K562 (cell line): ENCODE results near the gene APC2. TPM values are rescaled to one million over a fixed set of nuclear protein-coding genes. Genes with fewer than 3 reads are reported as not detected.

Source experiments
- ATAC-seq: fragments of 200-7000 bp; cut with Tn5 transposase; 3 replicates; pipeline ENCODE4 v1.9.1; 2020; ENCODE audit warnings: moderate library complexity
- BruUV-seq: library from RNA; stranded (reverse); fragments of 400-500 nt; replicated peaks from 2 replicates; lab custom pipeline; 2021; lab: Mats Ljungman, UMichigan
- CTCF ChIA-PET: fragments of 300-600 bp; formaldehyde crosslinking; extraction: SDS; loops from one replicate; lab custom pipeline; 2021; ENCODE audit warnings: low intra/inter-chr PET ratio; lab: Yijun Ruan, JAX
- POLR2A ChIA-PET: fragments of 300-600, 350-650 bp; sonication (Branson Sonifier 250); formaldehyde crosslinking; extraction: SDS; loops from one replicate; lab custom pipeline; 2021; ENCODE audit warnings: antibody characterized with exemption, inconsistent platforms; lab: Yijun Ruan, JAX
- DNase-seq, 4 experiments: peaks; one replicate each; pipeline versions ENCODE4 v3.0.0 to v3.0.0-alpha.2; 2011 to 2018; ENCODE audit warnings: low spot score in 3 of 4, mixed read lengths in 3 of 4; ENCODE audit errors: extremely low read depth in 1 of 4
- FAIRE-seq: peaks from 2 replicates; lab custom pipeline; 2011; peaks lifted over from hg19 to GRCh38; lab: Jason Lieb, UNC
- H2AFZ ChIP-seq: 2 replicates; pipeline ENCODE4 v1.6.0; 2011; ENCODE audit warnings: low read depth, low read length, control low read depth, inconsistent platforms
- H3K27ac ChIP-seq: fragments of 200-600 bp; 3 replicates; pipeline ENCODE4 v1.8.0; 2011; ENCODE audit warnings: low read depth, mild to moderate bottlenecking, control low read depth, inconsistent platforms, low read length, moderate library complexity, mixed read lengths; ENCODE audit errors: extremely low read depth
- H3K27me3 ChIP-seq, 2 experiments: fragments of 300-600 bp in 1 of 2; 2 replicates in 1 of 2; 3 replicates in 1 of 2; pipeline versions ENCODE4 v1.6.0 to v1.8.0; 2011; ENCODE audit warnings: inconsistent platforms in 2 of 2, low read length in 2 of 2, mild to moderate bottlenecking in 1 of 2, mixed read lengths in 1 of 2, moderate library complexity in 1 of 2; ENCODE audit not compliant: control insufficient read depth in 2 of 2, insufficient read depth in 2 of 2
- H3K36me3 ChIP-seq: fragments of 300-600 bp; 3 replicates; pipeline ENCODE4 v1.8.0; 2011; ENCODE audit warnings: mild to moderate bottlenecking, low read length, inconsistent platforms; ENCODE audit not compliant: control insufficient read depth, insufficient read depth
- H3K4me1 ChIP-seq, 2 experiments: fragments of 200-600 bp in 1 of 2; replicated peaks in 1 of 2; 2 replicates in 1 of 2; 3 replicates in 1 of 2; pipeline versions ENCODE4 v1.5.1 to v1.8.0; 2011; ENCODE audit warnings: inconsistent platforms in 2 of 2, low read length in 2 of 2, mild to moderate bottlenecking in 1 of 2, mixed read lengths in 1 of 2, moderate library complexity in 1 of 2; ENCODE audit not compliant: control insufficient read depth in 2 of 2, insufficient read depth in 2 of 2
- H3K4me2 ChIP-seq: 2 replicates; pipeline ENCODE4 v1.6.1; 2011; ENCODE audit warnings: low read length, control low read depth, inconsistent platforms, mixed read lengths; ENCODE audit not compliant: insufficient read depth
- H3K4me3 ChIP-seq: fragments of 200-600 bp; sonication (generic), shearing (Covaris generic); 2 replicates; pipeline ENCODE4 v1.5.1; 2016; ENCODE audit warnings: control low read depth, inconsistent platforms
- H3K79me2 ChIP-seq: fragments of 200-600 bp; 3 replicates; pipeline ENCODE4 v1.8.0; 2011; ENCODE audit warnings: low read length, inconsistent platforms; ENCODE audit not compliant: control insufficient read depth, insufficient read depth
- H3K9ac ChIP-seq, 2 experiments: 2 replicates each; pipeline versions ENCODE4 v1.6.0 to v1.6.1; 2011; ENCODE audit warnings: low read depth in 2 of 2, low read length in 2 of 2, control low read depth in 1 of 2, inconsistent platforms in 1 of 2, mild to moderate bottlenecking in 1 of 2, mixed read lengths in 1 of 2; ENCODE audit not compliant: insufficient read depth in 1 of 2
- H3K9me1 ChIP-seq: one replicate; pipeline ENCODE4 v1.6.0; 2011; ENCODE audit warnings: inconsistent platforms, mild to moderate bottlenecking, low read length, moderate library complexity; ENCODE audit not compliant: control insufficient read depth, insufficient read depth
- H3K9me3 ChIP-seq: replicated peaks from 2 replicates; pipeline ENCODE4 v1.5.1; 2011; ENCODE audit warnings: low read depth, low read length, inconsistent platforms; ENCODE audit not compliant: control insufficient read depth, insufficient read depth
- H4K20me1 ChIP-seq: replicated peaks from 2 replicates; pipeline ENCODE4 v1.6.1; 2011; ENCODE audit warnings: low read length, inconsistent platforms, mixed read lengths; ENCODE audit not compliant: control insufficient read depth, insufficient read depth
- BHLHE40 ChIP-seq: IDR thresholded peaks from 2 replicates; pipeline ENCODE4 v1.6.1; 2011; ENCODE audit warnings: low read length, improper control_type of control experiment
- FUS ChIP-seq: fragments of 200-400 bp; formaldehyde crosslinking; optimal IDR thresholded peaks from 2 replicates; pipeline ENCODE3; 2017; ENCODE audit warnings: low read depth, low read length
- GABPB1 ChIP-seq: sonication (generic); formaldehyde crosslinking; IDR thresholded peaks from 2 replicates; pipeline ENCODE4 v1.8.0; 2022; ENCODE audit warnings: mild to moderate bottlenecking, missing genetic modification reagents
- MLLT1 ChIP-seq, 2 experiments: fragments of 450-650 bp; IDR thresholded peaks; 2 replicates each; pipeline ENCODE4 v1.6.1; 2016
- SRSF7 ChIP-seq: fragments of 200-400 bp; formaldehyde crosslinking; optimal IDR thresholded peaks from 2 replicates; pipeline ENCODE3; 2017; ENCODE audit warnings: mild to moderate bottlenecking, low read depth, low read length
- TEAD4 ChIP-seq, 2 experiments: sonication (generic) in 1 of 2; formaldehyde crosslinking in 1 of 2; IDR thresholded peaks; 2 replicates each; pipeline versions ENCODE4 v1.6.1 to v1.8.0; 2012 to 2022; ENCODE audit warnings: borderline replicate concordance in 1 of 2, inconsistent platforms in 1 of 2, low read length in 1 of 2, mild to moderate bottlenecking in 1 of 2, missing genetic modification reagents in 1 of 2
- TFE3 ChIP-seq: fragments of 450-650 bp; formaldehyde crosslinking; IDR thresholded peaks from 2 replicates; pipeline ENCODE4 v1.4.0; 2020; ENCODE audit warnings: mild to moderate bottlenecking, mixed read lengths
- ZNF592 ChIP-seq: fragments of 450-650 bp; IDR thresholded peaks from 2 replicates; pipeline ENCODE4 v1.6.1; 2017; ENCODE audit warnings: antibody characterized with exemption, mild to moderate bottlenecking
- WGBS: fragments of 100-300 bp; shearing (Covaris generic); methylation state at CpG from one replicate; pipeline ENCODE4 v1.1.6; 2016; ENCODE audit warnings: low coverage, mixed read lengths; ENCODE audit not compliant: insufficient coverage; ENCODE audit errors: missing lambda C conversion rate; 5-methylcytosine and 5-hydroxymethylcytosine counted together
- in situ Hi-C: fragments of 300-500 bp; cut with MboI; formaldehyde crosslinking; loops from 4 replicates; pipeline ENCODE4 v1.15.0; 2018; ENCODE audit warnings: inconsistent platforms, mixed read lengths
- intact Hi-C: fragments of 100-400 bp; cut with micrococcal nuclease; formaldehyde crosslinking; loops from 2 replicates; pipeline ENCODE4 v1.14.2; 2022
- polyA plus RNA-seq, 8 experiments: library from polyadenylated mRNA; depleted of rRNA in 4 of 8; stranded (reverse) in 5 of 8; unstranded in 3 of 8; fragments of >200 nt; fragmentation: Nextera tagmentation in 2 of 8; fragmentation: Illumina TruSeq in 1 of 8; extraction: Ambion mirVana in 2 of 8; extraction: Trizol in 1 of 8; gene quantifications; 2 replicates each; pipeline versions ENCODE4 v1.2.1 to v1.2.3, GENCODE V29; 2011 to 2014; ENCODE audit warnings: inconsistent platforms in 1 of 8, missing spikeins in 1 of 8
- total RNA-seq, 7 experiments: library from RNA; depleted of rRNA in 6 of 7; stranded (reverse); fragments of >200 nt in 6 of 7; fragmentation: Illumina TruSeq in 2 of 7; extraction: Trizol in 2 of 7; gene quantifications; 2 replicates each; pipeline versions ENCODE4 v1.2.1 to v1.2.3, GENCODE V29; 2011 to 2021; ENCODE audit warnings: low replicate concordance in 1 of 7

Gene APC2
- total and polyA plus RNA-seq, 9 of the 15 experiments (the other 6 are each of a cell fraction or from before 2014, with no cell fraction given) = 0.01 to 0.40 (median 0.05) TPM; not detected in 3

DNA sequence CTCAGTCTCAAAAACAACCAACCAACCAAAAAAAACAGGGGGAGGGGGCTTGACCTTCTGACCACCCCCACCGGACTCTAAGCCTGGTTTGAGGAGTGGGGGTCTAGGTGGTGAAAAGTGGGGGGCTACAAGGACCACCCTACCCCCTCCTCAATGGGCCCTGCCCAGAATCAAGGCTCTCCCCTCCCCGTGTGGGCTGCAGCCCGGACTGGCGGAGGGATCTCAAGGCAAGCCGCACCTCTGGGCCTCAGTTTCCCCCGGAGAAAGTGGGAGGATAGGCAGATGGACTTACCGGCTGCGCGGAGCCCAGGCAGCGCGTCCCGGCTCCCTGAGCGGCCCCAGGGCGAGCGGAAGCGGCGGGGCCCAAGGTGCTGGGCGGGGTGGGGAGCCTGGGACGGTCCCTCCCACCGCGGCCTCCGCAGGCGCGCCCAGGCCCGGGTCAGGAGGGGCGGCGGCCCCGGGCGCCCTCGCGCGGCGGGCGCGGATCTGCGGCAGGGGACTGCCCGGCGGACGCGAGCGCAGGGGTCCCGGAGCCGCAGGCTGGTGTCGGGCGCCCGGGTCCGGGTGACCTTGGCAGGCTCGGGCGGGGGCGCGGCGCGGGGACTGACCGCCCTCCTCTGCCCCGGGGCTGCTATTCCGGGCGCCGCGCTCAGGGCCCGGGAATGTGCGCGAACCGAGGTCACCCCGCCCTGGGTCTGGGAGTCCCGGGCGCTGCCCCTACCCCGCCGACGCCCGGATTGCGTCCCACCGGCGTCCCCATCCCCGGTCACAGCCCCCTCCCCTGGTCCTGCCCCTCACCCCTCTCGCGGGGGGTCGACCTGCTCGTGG lies 63.0 kb downstream of the APC2 start, which contains the start of gene ADAMTSL5:
ADAMTSL5 (minus strand) TSS at position 349 of the 828 bp plus-strand sequence. CDS start 2,076 bp downstream, outside the sequence.
- peak; percentile 77 for FAIRE-seq
- TF ChIP-seq SRSF7 (no peak), MLLT1 (IDR thresholded peaks at IDR 0.05) (no peak), ZNF592 (no peak; the same call in 1 of the 2 replicates), TEAD4 (IDR thresholded peaks at IDR 0.05; ENCODE audit: low read length) (no peak), TEAD4 (CRISPR knock-in tag; IDR thresholded peaks at IDR 0.05; ENCODE audit: borderline replicate concordance) (no peak), FUS (no peak), BHLHE40 (no peak), GABPB1 (CRISPR knock-in tag) (peak; percentile 78), TFE3 (CRISPR knock-in tag) (no peak)

More for the DNA sequence above, 63.0 kb downstream of the APC2 start, which contains the start of gene ADAMTSL5:
- peak; percentile 87 for ATAC-seq
- POLR2A ChIA-PET = interaction anchor here (1.0 kb wide), 1 partner anchor 20 kb away, joined by 3 read pairs; no protein-coding TSS in a partner anchor
- in situ Hi-C loops (no loop called here), intact Hi-C loops (loop anchor here (2.0 to 5.0 kb wide), 2 partner anchors 34 to 56 kb away; partner anchors contain the start of gene C19orf25)
- Histone ChIP-seq H2AFZ (peak within 1 kb of the TSS; percentile 80), H3K4me1 (peaks cover 4 to 53% of the 10 kb centered on the region in 2 experiments), H3K4me3 (peak within 1 kb of the TSS; percentile 85), H4K20me1 (no peaks in the 10 kb centered on the region), H3K4me2 (peak within 1 kb of the TSS; percentile 97), H3K27ac (peak within 1 kb of the TSS; percentile 76), H3K79me2 (peaks cover 11% of the 10 kb centered on the region; the same call in 2 of the 3 replicates), H3K27me3 (no peaks in the 10 kb centered on the region), H3K9me1 (no peaks in the 10 kb centered on the region), H3K9ac (peak within 1 kb of the TSS; percentile 72 to 96), H3K36me3 (peaks cover 4% of the 10 kb centered on the region; the same call in 1 of the 3 replicates), H3K9me3 (peaks cover 3% of the 10 kb centered on the region)
- BruUV-seq = no TSS peak
- CTCF ChIA-PET = interaction anchor here (0.6 to 1.4 kb wide), 3 partner anchors 42 to 277 kb away, joined by 3 to 6 read pairs (median 3); no protein-coding TSS in a partner anchor
- WGBS = 1% methylated on average over 26 of the region's 78 CpGs
- peak; percentile 84 to 91 (median 86) for DNase-seq
